ENCODE data around the gene ERN2.

DNA sequence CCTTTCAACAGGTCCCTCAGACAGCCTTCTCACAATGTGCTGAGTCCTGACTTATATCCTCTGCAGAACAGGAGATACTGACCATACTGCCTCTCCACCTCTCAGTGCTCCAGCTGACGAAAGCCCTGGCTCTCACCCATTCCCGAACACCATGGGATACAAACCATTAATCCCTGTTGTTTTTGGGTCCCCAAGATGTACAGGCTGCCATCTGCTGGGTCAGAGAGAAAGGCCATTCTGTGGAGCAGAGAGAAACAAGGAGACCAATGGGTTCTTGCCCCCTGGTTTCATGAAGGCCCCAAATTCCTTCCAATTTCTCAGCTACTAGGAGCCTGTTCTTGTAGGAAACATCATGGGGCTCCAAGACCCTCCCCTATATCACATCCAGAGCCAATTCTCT lies 3.0 kb downstream of the ERN2 start:
- TF ChIP-seq, protein P1, sequence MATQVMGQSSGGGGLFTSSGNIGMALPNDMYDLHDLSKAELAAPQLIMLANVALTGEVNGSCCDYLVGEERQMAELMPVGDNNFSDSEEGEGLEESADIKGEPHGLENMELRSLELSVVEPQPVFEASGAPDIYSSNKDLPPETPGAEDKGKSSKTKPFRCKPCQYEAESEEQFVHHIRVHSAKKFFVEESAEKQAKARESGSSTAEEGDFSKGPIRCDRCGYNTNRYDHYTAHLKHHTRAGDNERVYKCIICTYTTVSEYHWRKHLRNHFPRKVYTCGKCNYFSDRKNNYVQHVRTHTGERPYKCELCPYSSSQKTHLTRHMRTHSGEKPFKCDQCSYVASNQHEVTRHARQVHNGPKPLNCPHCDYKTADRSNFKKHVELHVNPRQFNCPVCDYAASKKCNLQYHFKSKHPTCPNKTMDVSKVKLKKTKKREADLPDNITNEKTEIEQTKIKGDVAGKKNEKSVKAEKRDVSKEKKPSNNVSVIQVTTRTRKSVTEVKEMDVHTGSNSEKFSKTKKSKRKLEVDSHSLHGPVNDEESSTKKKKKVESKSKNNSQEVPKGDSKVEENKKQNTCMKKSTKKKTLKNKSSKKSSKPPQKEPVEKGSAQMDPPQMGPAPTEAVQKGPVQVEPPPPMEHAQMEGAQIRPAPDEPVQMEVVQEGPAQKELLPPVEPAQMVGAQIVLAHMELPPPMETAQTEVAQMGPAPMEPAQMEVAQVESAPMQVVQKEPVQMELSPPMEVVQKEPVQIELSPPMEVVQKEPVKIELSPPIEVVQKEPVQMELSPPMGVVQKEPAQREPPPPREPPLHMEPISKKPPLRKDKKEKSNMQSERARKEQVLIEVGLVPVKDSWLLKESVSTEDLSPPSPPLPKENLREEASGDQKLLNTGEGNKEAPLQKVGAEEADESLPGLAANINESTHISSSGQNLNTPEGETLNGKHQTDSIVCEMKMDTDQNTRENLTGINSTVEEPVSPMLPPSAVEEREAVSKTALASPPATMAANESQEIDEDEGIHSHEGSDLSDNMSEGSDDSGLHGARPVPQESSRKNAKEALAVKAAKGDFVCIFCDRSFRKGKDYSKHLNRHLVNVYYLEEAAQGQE (IDR thresholded peaks at IDR 0.05; ENCODE audit: insufficient replicate concordance, low read depth), result no peak
- TF ChIP-seq, protein P2, sequence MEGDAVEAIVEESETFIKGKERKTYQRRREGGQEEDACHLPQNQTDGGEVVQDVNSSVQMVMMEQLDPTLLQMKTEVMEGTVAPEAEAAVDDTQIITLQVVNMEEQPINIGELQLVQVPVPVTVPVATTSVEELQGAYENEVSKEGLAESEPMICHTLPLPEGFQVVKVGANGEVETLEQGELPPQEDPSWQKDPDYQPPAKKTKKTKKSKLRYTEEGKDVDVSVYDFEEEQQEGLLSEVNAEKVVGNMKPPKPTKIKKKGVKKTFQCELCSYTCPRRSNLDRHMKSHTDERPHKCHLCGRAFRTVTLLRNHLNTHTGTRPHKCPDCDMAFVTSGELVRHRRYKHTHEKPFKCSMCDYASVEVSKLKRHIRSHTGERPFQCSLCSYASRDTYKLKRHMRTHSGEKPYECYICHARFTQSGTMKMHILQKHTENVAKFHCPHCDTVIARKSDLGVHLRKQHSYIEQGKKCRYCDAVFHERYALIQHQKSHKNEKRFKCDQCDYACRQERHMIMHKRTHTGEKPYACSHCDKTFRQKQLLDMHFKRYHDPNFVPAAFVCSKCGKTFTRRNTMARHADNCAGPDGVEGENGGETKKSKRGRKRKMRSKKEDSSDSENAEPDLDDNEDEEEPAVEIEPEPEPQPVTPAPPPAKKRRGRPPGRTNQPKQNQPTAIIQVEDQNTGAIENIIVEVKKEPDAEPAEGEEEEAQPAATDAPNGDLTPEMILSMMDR (IDR thresholded peaks at IDR 0.05; ENCODE audit: insufficient read depth, low read length), result no peak
- no peak for TF ChIP-seq GABPA (IDR thresholded peaks at IDR 0.05; ENCODE audit: low read depth)
- TF ChIP-seq POLR2AphosphoS5 (IDR thresholded peaks at IDR 0.05; ENCODE audit: low read depth), result no peak
- TF ChIP-seq SPI1 (IDR thresholded peaks at IDR 0.05; ENCODE audit: borderline replicate concordance, low read depth), result no peak

All from HL-60 (cell line).